NCI-H1105 (cell line): ENCODE measurements around the gene CLASRP.
"Not testable (repeated sequence)": the region's sequence is repeated elsewhere in the genome, so short reads cannot be mapped to it uniquely, and the experiment has no call there.

Experiments used
- DNase-seq: peaks from one replicate; lab custom pipeline; 2025; lab: John Stamatoyannopoulos, UW

Gene CLASRP, protein sequence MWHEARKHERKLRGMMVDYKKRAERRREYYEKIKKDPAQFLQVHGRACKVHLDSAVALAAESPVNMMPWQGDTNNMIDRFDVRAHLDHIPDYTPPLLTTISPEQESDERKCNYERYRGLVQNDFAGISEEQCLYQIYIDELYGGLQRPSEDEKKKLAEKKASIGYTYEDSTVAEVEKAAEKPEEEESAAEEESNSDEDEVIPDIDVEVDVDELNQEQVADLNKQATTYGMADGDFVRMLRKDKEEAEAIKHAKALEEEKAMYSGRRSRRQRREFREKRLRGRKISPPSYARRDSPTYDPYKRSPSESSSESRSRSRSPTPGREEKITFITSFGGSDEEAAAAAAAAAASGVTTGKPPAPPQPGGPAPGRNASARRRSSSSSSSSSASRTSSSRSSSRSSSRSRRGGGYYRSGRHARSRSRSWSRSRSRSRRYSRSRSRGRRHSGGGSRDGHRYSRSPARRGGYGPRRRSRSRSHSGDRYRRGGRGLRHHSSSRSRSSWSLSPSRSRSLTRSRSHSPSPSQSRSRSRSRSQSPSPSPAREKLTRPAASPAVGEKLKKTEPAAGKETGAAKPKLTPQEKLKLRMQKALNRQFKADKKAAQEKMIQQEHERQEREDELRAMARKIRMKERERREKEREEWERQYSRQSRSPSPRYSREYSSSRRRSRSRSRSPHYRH

DNA sequence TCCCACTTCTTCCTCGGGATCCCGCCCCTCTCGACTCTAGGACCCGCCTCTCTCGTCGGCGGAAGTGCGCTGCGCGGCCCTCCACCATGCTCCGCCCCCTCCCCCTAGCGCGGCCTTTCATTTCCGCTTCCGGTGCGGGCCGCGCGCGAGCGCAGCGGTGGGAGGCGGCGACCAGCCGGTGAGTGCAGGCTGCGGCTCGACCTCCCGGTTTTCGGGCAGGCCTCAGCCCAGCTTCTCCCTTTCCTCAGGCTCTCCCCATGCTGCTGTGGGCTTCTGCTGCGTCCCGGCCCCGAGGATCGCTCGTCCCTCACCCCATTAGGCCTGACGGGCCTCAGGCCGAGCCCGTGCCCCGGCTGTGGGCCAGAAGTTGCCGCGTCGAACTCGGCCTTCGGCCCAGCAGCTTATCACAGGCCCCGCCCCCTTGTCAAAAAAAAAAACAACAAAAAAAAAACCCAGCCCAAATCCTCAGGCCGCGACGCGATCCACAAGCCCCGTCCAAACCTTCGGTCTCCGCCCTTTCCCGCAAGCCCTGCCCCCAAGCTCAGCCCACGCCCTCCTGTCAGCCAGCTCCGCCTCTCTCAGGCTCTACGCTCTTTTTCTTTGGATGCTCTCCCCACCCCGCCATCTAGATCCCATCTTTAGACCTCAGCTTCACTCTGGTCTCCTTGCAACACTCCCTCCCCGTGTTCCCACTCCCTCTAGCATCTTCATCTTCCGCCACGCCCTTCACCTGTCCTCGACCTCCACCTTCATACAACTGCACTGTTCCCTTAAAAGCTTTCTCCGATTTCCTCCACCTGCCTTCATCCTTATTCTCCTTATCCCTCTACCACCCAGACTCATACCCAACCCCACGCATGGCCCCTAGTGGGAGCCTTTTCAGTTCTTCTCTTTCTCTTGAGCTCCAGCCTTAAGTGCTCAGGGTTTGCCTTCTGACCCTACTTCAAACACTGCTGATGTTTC is at the start of gene CLASRP:
CLASRP (plus strand) TSS at position 115 of the 963 bp plus-strand sequence. CDS start 1,168 bp downstream, outside the sequence.
- peak; percentile 84 for DNase-seq

DNA sequence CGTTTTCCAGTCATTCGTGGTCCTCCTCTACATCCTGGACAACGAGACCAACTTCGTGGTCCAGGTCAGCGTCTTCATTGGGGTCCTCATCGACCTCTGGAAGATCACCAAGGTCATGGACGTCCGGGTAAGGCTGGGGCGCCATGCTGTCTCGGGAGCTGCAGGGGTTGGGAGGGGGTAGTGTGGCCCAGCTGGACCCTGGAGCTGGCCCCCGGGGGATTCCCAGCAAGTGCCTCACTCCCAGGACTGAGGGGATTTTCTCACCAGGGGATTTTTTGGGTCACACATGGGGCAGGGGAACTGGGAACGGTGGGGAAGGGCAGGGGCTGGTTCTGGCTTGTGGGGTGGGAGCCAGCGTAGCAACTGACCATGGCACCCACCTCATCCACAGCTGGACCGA is 48.4 kb upstream of the CLASRP start:
- DNase-seq, result no peak

GRCh38 chr19:44990966-44991365 is 47.9 kb upstream of the CLASRP start:
- DNase-seq, result no peak

DNA sequence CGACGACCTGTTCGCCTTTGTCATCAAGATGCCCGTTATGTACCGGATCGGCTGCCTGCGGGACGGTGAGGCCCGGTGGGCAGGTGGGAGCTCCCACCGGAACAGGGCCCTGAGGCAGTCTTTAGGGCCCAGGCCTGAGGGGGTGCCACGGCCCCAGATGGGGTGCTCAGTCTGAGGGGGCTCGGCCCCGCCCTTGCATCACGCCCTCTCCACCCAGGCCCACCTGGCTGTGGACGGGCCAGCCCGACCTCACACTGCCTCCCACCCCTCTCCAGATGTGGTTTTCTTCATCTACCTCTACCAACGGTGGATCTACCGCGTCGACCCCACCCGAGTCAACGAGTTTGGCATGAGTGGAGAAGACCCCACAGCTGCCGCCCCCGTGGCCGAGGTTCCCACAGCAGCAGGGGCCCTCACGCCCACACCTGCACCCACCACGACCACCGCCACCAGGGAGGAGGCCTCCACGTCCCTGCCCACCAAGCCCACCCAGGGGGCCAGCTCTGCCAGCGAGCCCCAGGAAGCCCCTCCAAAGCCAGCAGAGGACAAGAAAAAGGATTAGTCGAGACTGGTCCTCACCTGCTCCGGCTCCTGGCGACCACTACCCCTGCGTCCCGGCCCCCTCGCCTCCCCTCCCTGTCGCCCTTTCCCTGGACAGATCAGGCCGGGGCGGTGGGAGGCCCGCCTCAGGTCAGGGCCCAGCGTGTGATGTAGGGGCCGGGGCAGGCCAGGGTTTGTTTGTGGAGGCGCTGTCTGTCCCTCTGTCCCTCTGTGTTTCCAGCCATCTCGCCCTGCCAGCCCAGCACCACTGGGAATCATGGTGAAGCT is 46.3 kb upstream of the CLASRP start:
- DNase-seq, result no peak

DNA sequence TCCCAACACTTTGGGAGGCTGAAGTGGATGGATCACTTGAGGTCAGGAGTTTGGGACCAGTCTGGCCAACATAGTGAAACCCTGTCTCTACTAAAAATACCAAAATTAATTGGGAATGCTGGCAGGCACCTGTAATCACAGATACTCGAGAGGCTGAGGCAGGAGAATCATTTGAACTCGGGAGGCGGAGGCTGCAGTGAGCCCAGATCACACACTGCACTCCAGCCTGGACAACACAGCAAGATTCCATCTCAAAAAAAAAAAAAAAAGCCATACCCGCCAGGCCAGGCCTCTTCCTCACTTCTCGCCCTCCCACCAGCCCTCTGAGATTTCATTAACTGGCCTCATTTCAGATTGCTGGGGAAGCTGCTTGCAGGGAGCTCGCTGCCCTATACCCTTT is 45.3 kb upstream of the CLASRP start:
- no peak for DNase-seq

DNA sequence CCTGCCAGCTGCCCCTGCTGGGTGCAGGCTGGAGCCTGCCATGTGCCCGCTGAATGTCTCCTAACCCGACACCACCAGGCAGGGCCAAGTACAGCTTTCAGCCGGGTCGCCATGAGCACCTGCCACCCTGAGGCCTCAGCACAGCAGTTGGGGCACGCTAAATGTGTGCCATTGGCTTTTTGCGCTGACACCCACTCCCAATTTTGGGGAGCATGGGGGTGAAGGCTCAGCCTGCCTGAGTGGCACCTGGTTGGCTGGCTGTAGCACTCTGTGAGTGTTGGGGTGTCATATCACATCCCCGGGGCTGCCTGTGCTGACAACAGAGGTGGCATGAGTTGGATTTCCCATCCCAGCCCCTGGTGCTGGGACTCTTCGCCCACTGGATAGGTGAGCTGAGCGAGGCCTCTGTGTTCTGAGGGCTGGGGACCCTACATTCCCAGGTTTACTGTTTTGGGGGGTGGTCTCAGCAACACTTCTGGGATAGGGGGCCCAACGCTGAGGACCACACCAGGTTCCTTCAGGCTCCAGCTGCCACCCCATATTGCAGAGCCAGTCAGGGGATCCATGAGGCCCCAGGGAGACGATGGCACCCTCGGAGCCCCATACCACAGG is 44.8 kb upstream of the CLASRP start:
- DNase-seq, result no peak

GRCh38 chr19:44998025-44998424 is 40.8 kb upstream of the CLASRP start:
- DNase-seq, result no peak

GRCh38 chr19:44999131-44999925 is 39.5 kb upstream of the CLASRP start:
- not testable (repeated sequence) for DNase-seq

- not testable (repeated sequence) for DNase-seq
Observed at GRCh38 chr19:45000665-45001064, 38.2 kb upstream of the CLASRP start.

DNA sequence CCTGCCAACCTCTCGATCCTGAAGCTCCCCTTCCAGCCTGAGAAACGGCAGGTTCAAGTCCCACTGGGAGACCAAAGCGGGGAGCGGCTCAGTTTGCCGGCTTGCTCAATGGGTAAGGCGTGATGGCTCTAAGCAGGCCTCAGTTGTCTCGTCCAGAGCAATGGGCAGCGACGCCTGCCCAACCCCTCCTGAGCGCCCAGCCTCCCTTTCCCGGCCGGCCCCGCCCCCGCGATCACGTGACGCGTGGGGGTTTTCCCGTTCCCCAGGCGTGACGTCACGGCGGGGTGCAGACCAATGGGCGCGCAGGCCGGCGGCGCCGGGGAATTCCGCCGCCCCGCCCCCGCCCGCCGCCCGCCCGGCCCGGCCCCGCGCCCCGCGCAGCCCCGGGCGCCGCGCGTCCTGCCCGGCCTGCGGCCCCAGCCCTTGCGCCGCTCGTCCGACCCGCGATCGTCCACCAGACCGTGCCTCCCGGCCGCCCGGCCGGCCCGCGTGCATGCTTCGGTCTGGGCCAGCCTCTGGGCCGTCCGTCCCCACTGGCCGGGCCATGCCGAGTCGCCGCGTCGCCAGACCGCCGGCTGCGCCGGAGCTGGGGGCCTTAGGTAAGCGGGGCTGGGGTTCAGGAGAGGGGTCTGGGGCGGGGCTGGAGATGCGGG is 37.6 kb upstream of the CLASRP start, which contains the start of gene RELB:
RELB (plus strand) TSS at position 378 of the 653 bp plus-strand sequence; CDS start at position 494, 116 bp downstream.
- DNase-seq, result peak; percentile 81

DNA sequence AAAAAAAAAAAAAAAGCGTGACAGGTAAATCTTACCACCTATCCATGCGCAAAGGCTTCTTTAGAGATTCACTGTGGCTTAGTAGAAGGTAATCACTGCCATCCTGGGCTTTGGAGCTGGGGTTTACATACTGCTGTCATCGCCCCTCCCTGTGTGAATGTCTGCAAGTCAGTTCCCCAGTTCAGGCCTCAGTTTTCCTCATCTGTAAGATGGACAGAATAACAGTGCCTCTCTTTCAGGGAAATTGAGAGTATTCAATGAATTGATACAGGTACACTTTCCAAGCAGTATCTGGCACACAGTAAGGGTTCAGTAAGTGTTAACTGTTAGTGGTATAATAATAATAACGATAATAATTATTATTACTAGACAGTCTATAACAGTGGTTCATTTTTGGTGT is 35.4 kb upstream of the CLASRP start:
- DNase-seq, result no peak

GRCh38 chr19:45005787-45006186 is 33.1 kb upstream of the CLASRP start:
- no peak for DNase-seq

DNA sequence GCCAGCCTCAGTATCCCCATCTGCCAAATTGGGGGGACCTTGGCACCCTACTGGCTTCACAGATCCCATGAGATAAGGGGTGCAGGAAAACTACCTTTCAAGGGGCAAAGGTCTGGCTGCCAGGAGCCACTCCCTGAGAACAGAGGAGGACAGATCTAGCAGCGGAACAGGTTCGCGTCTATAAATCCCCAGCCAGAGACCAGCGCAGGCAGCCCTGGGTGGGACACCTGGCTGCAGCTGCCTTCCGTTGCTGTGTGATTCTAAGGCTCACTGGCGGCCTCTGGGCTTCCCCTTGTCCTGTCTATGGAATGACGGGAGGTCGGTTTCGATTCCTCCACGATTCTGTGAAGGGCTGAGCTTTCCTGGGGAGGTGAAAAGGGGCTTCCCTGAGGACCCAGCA is 30.3 kb upstream of the CLASRP start:
- no peak for DNase-seq

- no peak for DNase-seq
Observed at GRCh38 chr19:45009625-45010255, 29.1 kb upstream of the CLASRP start.

GRCh38 chr19:45010306-45010705 is 28.5 kb upstream of the CLASRP start:
- no peak for DNase-seq

DNA sequence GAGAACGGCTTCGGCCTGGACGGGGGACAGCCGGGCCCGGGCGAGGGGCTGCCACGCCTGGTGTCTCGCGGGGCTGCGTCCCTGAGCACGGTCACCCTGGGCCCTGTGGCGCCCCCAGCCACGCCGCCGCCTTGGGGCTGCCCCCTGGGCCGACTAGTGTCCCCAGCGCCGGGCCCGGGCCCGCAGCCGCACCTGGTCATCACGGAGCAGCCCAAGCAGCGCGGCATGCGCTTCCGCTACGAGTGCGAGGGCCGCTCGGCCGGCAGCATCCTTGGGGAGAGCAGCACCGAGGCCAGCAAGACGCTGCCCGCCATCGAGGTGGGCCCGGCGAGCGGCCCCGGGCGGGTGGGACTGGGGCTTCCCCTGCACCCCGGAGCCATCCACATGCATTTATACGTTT is 26.9 kb upstream of the CLASRP start:
- DNase-seq, result no peak

DNA sequence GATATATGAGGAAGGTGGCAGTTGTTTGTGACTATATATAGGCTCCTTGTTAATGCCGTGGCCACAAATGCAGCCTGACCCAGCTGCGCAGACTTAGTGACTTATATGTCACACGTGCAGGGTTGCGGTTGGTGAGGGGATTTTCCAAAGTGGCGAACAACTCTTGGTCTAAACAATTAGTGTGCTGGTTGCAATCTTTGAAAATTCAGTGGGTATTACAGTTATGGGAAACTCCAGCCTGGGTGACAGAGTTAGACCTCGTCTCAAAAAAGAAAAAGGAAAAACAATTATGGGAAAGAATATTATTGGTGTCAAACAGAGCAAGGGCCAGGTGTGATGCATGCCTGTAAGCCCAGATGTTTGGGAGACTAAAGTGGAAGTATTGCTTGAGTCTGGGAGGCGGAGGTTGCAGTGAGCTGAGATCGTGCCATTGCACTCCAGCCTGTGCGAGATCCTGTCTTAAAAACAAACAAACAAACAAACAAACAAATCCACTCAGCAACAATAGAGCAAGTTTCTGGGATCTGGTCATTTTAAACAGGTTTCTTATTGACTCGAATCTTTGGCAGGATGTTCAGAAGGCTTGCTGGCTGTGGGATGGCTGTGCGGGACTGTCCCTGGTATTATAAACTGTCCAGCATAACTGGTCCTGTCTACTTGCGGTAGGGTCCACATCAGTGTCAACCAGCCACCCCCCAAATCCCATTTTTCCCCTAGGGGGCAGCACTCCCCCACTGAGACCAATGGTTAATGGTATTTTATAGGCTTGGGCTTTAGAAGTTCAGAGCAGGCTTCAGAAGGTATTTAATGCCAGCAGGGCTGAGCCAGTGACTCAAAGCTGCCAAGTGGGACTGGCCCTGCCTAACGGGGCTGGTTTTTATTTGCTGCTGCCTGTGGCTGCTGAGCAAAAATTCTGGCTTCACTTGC is 22.2 kb upstream of the CLASRP start:
- DNase-seq, result peak; percentile 54

GRCh38 chr19:45019187-45019586 is 19.7 kb upstream of the CLASRP start:
- no peak for DNase-seq
